ENCODE measurements around the gene OR10H5. TPM values are rescaled to one million over a fixed set of nuclear protein-coding genes. Genes with fewer than 3 reads are reported as not detected.

The OR10H5 gene
- total RNA-seq, 1 donor from 2014 or later, result not detected

- intact Hi-C loops (cut with micrococcal nuclease), result no loop called here
Measured at GRCh38 chr19:15843203-15843893, 55.9 kb downstream of the OR10H5 start.

GRCh38 chr19:15843894-15844222 lies 56.4 kb downstream of the OR10H5 start:
- intact Hi-C loops (cut with micrococcal nuclease), result loop anchor here (1.0 kb wide), 1 partner anchor 8 kb away; no protein-coding TSS in a partner anchor

- intact Hi-C loops (cut with micrococcal nuclease), result no loop called here
Measured at GRCh38 chr19:15846923-15847322, 59.5 kb downstream of the OR10H5 start.

- intact Hi-C loops (cut with micrococcal nuclease), result no loop called here
Measured at GRCh38 chr19:15850385-15850784, 62.9 kb downstream of the OR10H5 start.

Other genes with a start within 250 kb of the OR10H5 start
- gene CYP4F8, start 172.4 kb upstream of the OR10H5 start, total RNA-seq, result not detected in 2 replicates
- 0.05 TPM in 1 of 2 replicates, not detected in the other for gene CYP4F3, start 146.8 kb upstream of the OR10H5 start, total RNA-seq
- gene CYP4F12, start 114.6 kb upstream of the OR10H5 start, total RNA-seq, result not detected in 2 replicates
- gene OR10H2, start 59.6 kb upstream of the OR10H5 start, total RNA-seq, result not detected in 2 replicates
- gene OR10H3, start 49.7 kb upstream of the OR10H5 start, total RNA-seq, result not detected in 2 replicates
- gene OR10H1, start 28.0 kb downstream of the OR10H5 start, total RNA-seq, result 0.05 TPM in 1 of 2 replicates, not detected in the other
- not detected in 2 replicates for gene CYP4F2, start 110.4 kb downstream of the OR10H5 start, total RNA-seq
- not detected in 2 replicates for gene CYP4F11, start 146.9 kb downstream of the OR10H5 start, total RNA-seq
- gene OR10H4, start 161.3 kb downstream of the OR10H5 start, total RNA-seq, result not detected in 2 replicates